Purkinje cell (primary cell): ENCODE measurements around the gene CFC1B. TPM values are rescaled to one million over a fixed set of nuclear protein-coding genes. Genes with fewer than 3 reads are reported as not detected.

ENCODE experiments used
- polyA plus RNA-seq: library from polyadenylated mRNA; unstranded; fragments of >200 nt; fragmentation: Nextera tagmentation; gene quantifications from 2 replicates; pipeline ENCODE4 v1.2.1, GENCODE V29; 2014

Gene CFC1B
- not detected in 2 replicates for polyA plus RNA-seq

GRCh38 chr2:130520992-130521391, at the start of gene CFC1B:
CFC1B (plus strand) TSS chr2:130521222; CDS start chr2:130521485, 263 bp downstream.

GRCh38 chr2:130509228-130509627, 11.8 kb upstream of the CFC1B start, which contains the start of gene POTEI:
POTEI (minus strand) TSS chr2:130509328; CDS start chr2:130509235, 93 bp downstream.

Other genes with a start within 250 kb of the CFC1B start
- gene IMP4, start 178.3 kb upstream of the CFC1B start, polyA plus RNA-seq: 26.8 and 62.4 TPM in 2 replicates
- 3.3 and 4.4 TPM in 2 replicates for gene PTPN18, start 165.2 kb upstream of the CFC1B start, polyA plus RNA-seq
- gene POTEI, start 11.9 kb upstream of the CFC1B start, polyA plus RNA-seq: 0.67 TPM in 1 of 2 replicates, not detected in the other
- 0.39 and 0.85 TPM in 2 replicates for gene CFC1, start 78.4 kb downstream of the CFC1B start, polyA plus RNA-seq
- 0.16 TPM in 1 of 2 replicates, not detected in the other for gene POTEJ, start 90.2 kb downstream of the CFC1B start, polyA plus RNA-seq
- not detected in 2 replicates for gene GPR148, start 207.8 kb downstream of the CFC1B start, polyA plus RNA-seq
- gene AMER3, start 234.3 kb downstream of the CFC1B start, polyA plus RNA-seq: 0.70 and 1.2 TPM in 2 replicates